LNCaP clone FGC (cell line): ENCODE results near the gene DOCK3.
A peak's percentile ranks its signal among the peaks of the same experiment; 100 is the strongest.

Experiments
- DNase-seq: peaks from one replicate; pipeline ENCODE4 v3.0.0-alpha.2; 2011; ENCODE audit warnings: low read depth
- H3K4me3 ChIP-seq: 2 replicates; pipeline ENCODE4 v1.5.1; 2011; ENCODE audit warnings: mild to moderate bottlenecking, low read depth, low read length, control low read depth
- TF ChIP-seq, protein P1 (sequence below): IDR thresholded peaks from 2 replicates; pipeline ENCODE4 v1.5.1; 2012; ENCODE audit warnings: mild to moderate bottlenecking; ENCODE audit not compliant: control insufficient read depth, insufficient read depth; ENCODE audit errors: extremely low read depth

The DOCK3 gene

DNA sequence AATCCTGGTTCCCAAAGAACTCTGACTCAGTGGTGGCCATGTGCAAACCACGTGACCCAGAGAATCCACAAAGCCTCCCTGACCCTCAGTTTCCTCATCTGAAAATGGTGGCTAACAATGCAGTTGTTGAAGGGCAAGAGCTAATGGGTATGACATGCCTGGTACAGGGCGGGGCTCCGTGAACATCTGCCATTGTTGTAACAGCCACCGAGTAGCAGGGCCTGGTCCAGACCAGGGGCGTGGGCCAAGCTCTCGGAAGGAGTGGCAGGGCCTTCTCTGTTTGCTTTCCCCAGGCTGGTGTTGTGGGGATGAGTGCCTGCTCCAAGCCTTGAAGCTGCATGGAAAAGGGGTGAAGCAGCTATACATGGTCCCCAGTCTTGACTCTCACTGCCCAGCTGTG is 44.3 kb upstream of the DOCK3 start:
- TF ChIP-seq, protein P1, sequence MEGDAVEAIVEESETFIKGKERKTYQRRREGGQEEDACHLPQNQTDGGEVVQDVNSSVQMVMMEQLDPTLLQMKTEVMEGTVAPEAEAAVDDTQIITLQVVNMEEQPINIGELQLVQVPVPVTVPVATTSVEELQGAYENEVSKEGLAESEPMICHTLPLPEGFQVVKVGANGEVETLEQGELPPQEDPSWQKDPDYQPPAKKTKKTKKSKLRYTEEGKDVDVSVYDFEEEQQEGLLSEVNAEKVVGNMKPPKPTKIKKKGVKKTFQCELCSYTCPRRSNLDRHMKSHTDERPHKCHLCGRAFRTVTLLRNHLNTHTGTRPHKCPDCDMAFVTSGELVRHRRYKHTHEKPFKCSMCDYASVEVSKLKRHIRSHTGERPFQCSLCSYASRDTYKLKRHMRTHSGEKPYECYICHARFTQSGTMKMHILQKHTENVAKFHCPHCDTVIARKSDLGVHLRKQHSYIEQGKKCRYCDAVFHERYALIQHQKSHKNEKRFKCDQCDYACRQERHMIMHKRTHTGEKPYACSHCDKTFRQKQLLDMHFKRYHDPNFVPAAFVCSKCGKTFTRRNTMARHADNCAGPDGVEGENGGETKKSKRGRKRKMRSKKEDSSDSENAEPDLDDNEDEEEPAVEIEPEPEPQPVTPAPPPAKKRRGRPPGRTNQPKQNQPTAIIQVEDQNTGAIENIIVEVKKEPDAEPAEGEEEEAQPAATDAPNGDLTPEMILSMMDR: no peak
- DNase-seq: no peak
- H3K4me3 ChIP-seq: no peak overlapping the region

DNA sequence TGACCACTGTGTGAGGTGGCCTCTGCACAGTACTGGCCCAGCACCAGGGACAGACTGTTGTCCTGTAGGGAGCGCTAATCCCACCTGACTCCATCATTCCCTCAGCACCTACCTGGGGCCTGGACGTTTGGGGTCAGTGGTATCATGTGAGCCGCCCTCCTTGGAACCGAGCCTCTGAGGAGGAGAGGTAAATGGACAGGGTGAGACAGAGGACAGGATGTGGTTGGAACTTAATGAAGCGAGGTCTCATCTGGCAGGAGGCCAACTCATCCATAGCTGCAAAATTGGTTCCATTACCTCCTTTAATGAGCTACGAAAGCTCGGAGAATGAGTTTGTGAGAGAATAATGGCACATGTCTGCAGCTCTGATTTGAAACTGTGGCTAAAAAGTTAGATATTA is 43.9 kb upstream of the DOCK3 start:
- H3K4me3 ChIP-seq: no peak overlapping the region
- DNase-seq: no peak
- TF ChIP-seq, protein P1: no peak

DNA sequence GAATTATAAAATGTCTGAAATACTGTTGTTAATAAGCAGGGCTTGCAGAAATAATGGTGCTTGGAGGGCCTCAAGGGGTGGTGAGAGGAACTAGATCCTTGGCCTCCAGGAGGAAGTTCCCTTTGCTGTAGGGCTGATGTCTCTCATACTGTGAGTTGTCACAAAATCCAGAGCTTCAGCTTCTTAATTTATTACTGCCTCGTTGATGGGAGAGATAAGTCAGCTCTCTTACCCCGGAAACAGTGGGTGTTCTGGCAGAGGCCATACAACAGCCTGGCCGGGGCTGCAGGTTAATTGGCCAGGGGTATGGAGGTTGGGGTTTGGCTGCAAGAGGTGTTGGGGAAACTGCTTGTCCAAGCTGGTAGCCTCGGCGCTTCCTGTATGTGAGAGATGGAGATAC is 42.3 kb upstream of the DOCK3 start:
- TF ChIP-seq, protein P1: no peak
- peak; percentile 67 for DNase-seq

DNA sequence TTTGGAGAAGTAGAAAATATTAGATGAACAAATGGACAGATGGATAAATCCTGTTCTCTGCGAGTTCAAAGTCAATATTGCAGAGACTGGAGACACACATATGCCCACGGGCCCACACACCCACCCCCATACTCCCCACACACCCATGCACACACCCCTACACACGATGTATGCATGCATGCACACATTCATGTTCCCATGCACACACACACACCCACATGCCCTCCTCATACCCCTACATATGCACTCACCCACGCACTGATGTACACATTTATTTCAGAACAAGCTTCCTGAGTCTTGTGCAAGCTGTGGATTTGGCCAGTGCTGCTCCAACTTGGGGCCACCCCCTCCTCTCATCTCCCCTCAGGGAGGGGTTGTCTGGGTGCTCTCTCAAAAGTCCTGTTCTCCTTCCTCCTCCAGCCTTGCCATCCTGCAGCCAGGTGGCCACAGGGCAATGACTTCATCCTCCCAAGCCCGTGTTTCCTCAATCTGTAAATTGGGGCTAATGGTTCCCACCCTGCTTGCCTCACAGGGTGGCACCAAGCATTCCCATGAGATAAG is 41.4 kb upstream of the DOCK3 start:
- no peak overlapping the region for H3K4me3 ChIP-seq
- TF ChIP-seq, protein P1: no peak
- DNase-seq: no peak

More for the DNA sequence above, 42.3 kb upstream of the DOCK3 start:
- H3K4me3 ChIP-seq: no peak overlapping the region

DNA sequence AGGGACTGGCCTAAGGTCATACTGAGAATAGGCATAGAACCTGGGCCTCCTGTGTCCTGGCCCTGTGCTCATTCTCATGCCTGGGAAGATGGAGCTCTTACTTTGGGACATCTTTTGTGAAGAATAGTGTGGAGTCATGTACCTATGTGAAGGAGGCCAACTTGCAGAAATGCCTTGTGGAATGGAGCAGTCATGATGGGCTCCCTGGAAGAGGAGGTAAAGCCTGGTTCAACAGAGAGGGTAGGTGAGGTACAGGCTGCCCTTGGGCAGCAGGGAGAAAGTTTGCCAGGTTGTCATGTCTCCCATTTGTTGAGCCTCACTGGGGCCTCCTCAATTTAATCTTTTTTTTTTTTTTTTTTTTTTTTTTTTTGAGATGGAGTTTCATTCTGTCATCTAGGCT is 39.7 kb upstream of the DOCK3 start:
- H3K4me3 ChIP-seq: no peak overlapping the region
- DNase-seq: no peak
- TF ChIP-seq, protein P1: no peak

DNA sequence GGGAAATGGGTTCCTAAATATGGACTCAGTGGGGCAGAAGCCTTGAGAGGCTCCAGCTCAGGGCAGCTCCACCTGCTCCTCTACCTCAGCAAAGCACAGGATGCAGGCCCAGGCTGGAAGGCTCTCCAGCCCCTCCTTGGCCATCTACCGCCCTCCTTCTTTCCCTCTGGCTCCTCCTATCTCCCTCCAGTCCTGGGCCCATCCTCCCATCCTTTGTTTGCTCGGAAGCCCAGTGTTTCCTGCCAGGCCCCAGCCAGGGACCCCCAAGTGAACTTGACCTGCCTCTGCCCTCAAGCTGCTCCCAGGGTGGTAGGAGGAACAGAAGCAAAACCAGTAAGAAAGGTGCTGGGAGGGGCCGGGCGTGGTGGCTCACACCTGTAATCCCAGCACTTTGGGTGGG is 37.7 kb upstream of the DOCK3 start:
- no peak overlapping the region for H3K4me3 ChIP-seq
- DNase-seq: no peak
- TF ChIP-seq, protein P1: no peak

DNA sequence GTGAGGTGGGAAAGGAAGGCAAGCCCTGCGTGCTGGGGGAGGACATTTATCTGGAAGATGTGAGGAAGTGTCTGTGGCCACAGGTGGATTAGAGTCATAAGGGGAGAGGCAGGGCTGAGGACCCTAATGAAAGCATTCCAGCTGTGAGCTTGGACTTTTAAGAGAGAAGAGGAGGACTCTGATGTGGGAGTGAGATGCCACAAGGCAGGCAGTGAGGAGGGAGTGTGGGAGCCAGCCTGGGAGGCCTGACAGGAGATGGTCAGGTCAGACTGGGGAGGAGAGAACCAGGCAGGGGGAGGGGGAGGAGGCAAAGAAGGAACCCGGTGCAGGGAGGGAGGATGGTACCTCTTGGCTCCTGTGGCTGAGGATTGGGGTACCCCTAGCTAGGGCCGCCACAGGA is 36.8 kb upstream of the DOCK3 start:
- DNase-seq: no peak
- TF ChIP-seq, protein P1: no peak
- H3K4me3 ChIP-seq: no peak overlapping the region
